GM12875 (cell line): ENCODE data around the gene MKNK2.

Source experiments
- H3K4me3 ChIP-seq: one replicate; pipeline ENCODE4 v1.5.1; 2011; ENCODE audit warnings: low read depth, low read length, control low read depth
- CTCF ChIP-seq: IDR thresholded peaks from 2 replicates; pipeline ENCODE4 v1.5.1; 2011; ENCODE audit warnings: low read depth, mild to moderate bottlenecking, control low read depth, inconsistent platforms, low read length, moderate library complexity, borderline replicate concordance; ENCODE audit not compliant: insufficient read depth

MKNK2 gene

DNA sequence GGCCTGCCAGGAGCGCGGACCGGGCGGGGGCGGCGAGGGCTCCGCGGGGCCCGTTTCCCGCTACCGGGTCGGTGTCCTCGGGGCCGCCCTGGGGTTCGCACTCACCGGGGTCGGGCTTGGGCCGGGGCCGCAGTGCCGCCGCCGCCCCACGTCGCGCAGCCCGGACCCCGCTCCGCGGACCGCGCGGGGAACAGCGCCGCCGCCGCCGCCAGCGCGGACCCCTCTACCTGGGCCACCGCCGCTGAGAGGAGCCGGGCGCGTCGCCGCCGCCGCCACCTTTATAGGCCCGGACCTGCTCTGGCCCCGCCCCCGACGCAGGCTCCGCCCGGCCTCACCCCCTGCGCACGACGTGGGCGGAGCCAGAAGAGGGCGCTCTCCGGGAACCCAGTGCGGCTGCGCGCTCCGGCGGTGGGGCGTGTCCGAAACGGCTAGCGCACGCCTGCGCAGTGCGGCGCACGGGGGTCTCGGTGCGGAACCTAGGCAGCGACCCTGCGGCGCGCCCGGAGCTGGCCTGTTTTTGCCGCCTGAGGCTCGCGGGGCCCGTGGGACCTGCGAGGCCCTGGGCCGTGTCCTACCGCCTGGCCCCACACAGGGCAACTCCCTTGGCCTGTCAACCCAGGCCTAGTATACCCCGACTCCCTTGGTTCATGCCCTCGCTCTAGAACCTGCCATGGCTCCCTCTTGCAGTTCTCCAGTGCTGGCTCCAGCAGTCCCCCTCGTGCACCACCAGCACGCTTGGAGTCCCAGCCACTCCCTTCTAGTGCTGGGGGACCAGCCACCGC is at the start of gene MKNK2:
Gene MKNK2, minus strand, starts transcription at position 254 of the 782 bp plus-strand sequence. CDS start 393 bp downstream, outside the sequence.
- peak within 1 kb of the TSS; percentile 96 for H3K4me3 ChIP-seq

DNA sequence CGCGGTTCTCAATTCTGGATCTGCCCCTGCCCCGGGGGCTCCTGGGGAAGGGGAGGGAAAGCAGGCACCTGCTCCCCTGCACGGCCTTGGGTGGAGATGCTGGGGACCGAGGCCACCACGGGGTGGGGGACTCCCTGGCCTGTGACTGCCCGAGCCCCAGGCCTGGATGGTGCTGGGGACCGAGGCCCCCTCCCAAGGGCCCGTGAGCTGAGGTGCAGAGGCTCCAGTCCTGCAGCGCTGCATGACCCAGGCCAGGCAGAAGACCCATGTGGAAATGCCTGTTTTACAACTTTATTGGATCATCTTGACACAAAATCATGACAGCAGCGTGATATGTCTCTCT is 49.6 kb upstream of the MKNK2 start:
- no peak for TF ChIP-seq CTCF

More for the DNA sequence above, at the start of gene MKNK2:
- peak; percentile 61 for TF ChIP-seq CTCF

GRCh38 chr19:2099937-2100718 is 49.1 kb upstream of the MKNK2 start:
- no peak overlapping the region for H3K4me3 ChIP-seq
- TF ChIP-seq CTCF = no peak

More for the DNA sequence above, 49.6 kb upstream of the MKNK2 start:
- H3K4me3 ChIP-seq = no peak overlapping the region

GRCh38 chr19:2099054-2099501 is 48.0 kb upstream of the MKNK2 start:
- no peak for TF ChIP-seq CTCF
- H3K4me3 ChIP-seq = no peak overlapping the region

GRCh38 chr19:2097886-2098327 is 46.9 kb upstream of the MKNK2 start:
- no peak for TF ChIP-seq CTCF

GRCh38 chr19:2097203-2097885 is 46.3 kb upstream of the MKNK2 start:
- no peak for TF ChIP-seq CTCF
- H3K4me3 ChIP-seq = peak overlapping the region; percentile 48

More at GRCh38 chr19:2097886-2098327, 46.9 kb upstream of the MKNK2 start:
- H3K4me3 ChIP-seq = peak overlapping the region; percentile 48
